Inflammatory macrophage treated with lipopolysaccharide for 1 hour (primary cell): ENCODE data around the gene OOSP3.
"Not testable (repeated sequence)": the region's sequence is repeated elsewhere in the genome, so short reads cannot be mapped to it uniquely, and the experiment has no call there.

Experiments used
- DNase-seq, 2 donors: peaks; one replicate each; pipeline ENCODE4 v3.0.0-alpha.2; 2020 to 2022

Gene OOSP3

GRCh38 chr11:59878575-59878974 lies at the start of gene OOSP3:
TSS of gene OOSP3 (plus strand) at chr11:59878782. CDS start at chr11:59878809, 27 bp downstream.
- no peak for DNase-seq

GRCh38 chr11:59829358-59829757 lies 49.2 kb upstream of the OOSP3 start:
- no peak for DNase-seq

- no peak for DNase-seq
Measured at GRCh38 chr11:59833602-59834001, 45.0 kb upstream of the OOSP3 start.

GRCh38 chr11:59839615-59840014 lies 39.0 kb upstream of the OOSP3 start:
- no peak for DNase-seq

- DNase-seq, result no peak
Measured at GRCh38 chr11:59841514-59841913, 37.1 kb upstream of the OOSP3 start.

- DNase-seq, result no peak
Measured at GRCh38 chr11:59842316-59842715, 36.3 kb upstream of the OOSP3 start.

GRCh38 chr11:59845399-59845798 lies 33.2 kb upstream of the OOSP3 start, which contains the start of gene CBLIF:
TSS of gene CBLIF (minus strand) at chr11:59845499. CDS start at chr11:59845453, 46 bp downstream.
- DNase-seq, result no peak

GRCh38 chr11:59846556-59846955 lies 32.0 kb upstream of the OOSP3 start:
- DNase-seq, result no peak

GRCh38 chr11:59847626-59848025 lies 31.0 kb upstream of the OOSP3 start:
- peak; percentile 22 to 34 for DNase-seq

GRCh38 chr11:59848439-59848838 lies 30.1 kb upstream of the OOSP3 start:
- not testable (repeated sequence) for DNase-seq

GRCh38 chr11:59849129-59849528 lies 29.5 kb upstream of the OOSP3 start:
- DNase-seq, result peak; percentile 74 to 78

- not testable (repeated sequence) for DNase-seq
Measured at GRCh38 chr11:59849551-59849950, 29.0 kb upstream of the OOSP3 start.

- DNase-seq, result not testable (repeated sequence)
Measured at GRCh38 chr11:59851416-59851815, 27.2 kb upstream of the OOSP3 start.

- peak in 1 of 2 donors; percentile 35 for DNase-seq
Measured at GRCh38 chr11:59854871-59855270, 23.7 kb upstream of the OOSP3 start.

GRCh38 chr11:59857439-59858434 lies 20.8 kb upstream of the OOSP3 start:
- no peak for DNase-seq

- no peak for DNase-seq
Measured at GRCh38 chr11:59859673-59860072, 18.9 kb upstream of the OOSP3 start.

GRCh38 chr11:59862252-59862651 lies 16.3 kb upstream of the OOSP3 start:
- DNase-seq, result no peak

- peak; percentile 8 to 48 for DNase-seq
Measured at GRCh38 chr11:59865031-59865430, 13.6 kb upstream of the OOSP3 start.

- DNase-seq, result peak; percentile 87 to 91
Measured at GRCh38 chr11:59866397-59866796, 12.2 kb upstream of the OOSP3 start, which contains the start of gene TCN1. TSS of gene TCN1 (minus strand) at chr11:59866487. CDS start at chr11:59866470, 17 bp downstream.

GRCh38 chr11:59866836-59867235 lies 11.7 kb upstream of the OOSP3 start:
- peak; percentile 7 to 11 for DNase-seq

- no peak for DNase-seq
Measured at GRCh38 chr11:59867946-59868345, 10.6 kb upstream of the OOSP3 start.

- DNase-seq, result no peak
Measured at GRCh38 chr11:59872076-59872475, 6.5 kb upstream of the OOSP3 start.

- DNase-seq, result no peak
Measured at GRCh38 chr11:59875856-59876519, 2.6 kb upstream of the OOSP3 start.

GRCh38 chr11:59877325-59877724 lies 1.3 kb upstream of the OOSP3 start:
- no peak for DNase-seq
